ENCODE data around the gene PIN1.

Gene PIN1

DNA sequence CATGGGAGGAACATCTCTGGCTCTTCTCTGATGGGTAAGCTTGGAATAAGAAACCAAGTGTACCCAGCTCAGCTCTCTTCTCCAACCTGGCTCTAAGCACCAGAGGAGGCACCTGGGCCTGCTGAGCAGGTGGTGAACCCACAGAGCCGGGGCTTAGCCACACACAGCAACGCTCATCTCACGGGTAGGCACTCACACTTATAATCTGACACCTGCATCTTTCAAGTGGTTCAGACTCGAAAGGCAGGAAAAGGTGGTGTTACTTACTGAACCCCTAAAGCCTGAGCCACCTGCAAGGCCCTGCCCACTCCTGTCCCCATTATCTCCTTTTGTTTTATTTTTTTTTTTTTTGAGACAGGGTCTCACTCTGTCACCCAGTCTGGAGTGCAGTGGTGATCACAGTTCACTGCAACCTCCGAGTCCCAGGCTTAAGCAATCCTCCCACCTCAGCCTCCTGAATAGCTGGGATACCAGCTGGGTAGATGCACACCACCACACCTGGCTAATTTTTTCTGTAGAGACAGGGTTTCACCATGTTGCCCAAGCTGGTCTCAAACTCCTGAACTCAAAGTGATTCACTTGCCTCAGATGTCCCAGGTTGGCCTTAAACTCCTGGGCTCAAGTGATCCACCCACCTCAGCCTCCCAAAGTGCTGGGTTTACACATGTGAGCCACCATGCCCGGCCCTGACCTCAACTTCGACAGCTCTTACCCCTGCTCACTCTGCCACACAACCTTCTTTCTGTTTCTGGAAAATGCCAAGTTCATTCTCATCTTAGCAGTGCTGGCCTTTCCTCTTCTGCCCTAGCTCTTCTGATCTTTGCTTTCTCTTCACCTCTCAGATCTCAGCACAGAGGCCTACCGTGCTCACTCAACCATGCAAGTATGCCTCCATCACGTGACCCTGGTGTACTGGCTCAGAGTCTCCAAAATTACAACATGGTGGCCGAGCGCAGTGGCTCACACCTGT lies 26.0 kb upstream of the PIN1 start:
- TF ChIP-seq, protein P1, sequence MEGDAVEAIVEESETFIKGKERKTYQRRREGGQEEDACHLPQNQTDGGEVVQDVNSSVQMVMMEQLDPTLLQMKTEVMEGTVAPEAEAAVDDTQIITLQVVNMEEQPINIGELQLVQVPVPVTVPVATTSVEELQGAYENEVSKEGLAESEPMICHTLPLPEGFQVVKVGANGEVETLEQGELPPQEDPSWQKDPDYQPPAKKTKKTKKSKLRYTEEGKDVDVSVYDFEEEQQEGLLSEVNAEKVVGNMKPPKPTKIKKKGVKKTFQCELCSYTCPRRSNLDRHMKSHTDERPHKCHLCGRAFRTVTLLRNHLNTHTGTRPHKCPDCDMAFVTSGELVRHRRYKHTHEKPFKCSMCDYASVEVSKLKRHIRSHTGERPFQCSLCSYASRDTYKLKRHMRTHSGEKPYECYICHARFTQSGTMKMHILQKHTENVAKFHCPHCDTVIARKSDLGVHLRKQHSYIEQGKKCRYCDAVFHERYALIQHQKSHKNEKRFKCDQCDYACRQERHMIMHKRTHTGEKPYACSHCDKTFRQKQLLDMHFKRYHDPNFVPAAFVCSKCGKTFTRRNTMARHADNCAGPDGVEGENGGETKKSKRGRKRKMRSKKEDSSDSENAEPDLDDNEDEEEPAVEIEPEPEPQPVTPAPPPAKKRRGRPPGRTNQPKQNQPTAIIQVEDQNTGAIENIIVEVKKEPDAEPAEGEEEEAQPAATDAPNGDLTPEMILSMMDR (IDR thresholded peaks at IDR 0.05): no peak

DNA sequence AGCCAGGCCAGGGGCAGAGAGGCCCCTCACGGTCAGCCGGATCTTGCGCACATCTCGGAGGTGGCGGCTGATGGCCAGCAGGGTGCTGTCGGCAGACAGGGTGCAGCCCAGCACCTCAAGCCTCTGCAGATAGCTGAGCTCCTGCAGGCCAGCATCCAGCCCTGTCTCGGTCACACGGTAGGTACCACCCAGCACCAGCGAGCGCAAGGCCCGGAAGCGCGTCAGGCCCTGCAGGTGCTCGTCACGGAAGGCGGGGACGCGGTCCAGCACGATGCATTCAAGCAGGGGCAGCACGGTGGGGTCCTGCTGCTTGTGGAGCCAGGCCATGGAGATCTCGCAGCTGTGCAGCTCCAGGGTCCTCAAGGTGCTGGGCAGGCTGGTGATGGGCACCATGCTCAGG lies 24.0 kb upstream of the PIN1 start:
- TF ChIP-seq, protein P1 (IDR thresholded peaks at IDR 0.05): no peak

DNA sequence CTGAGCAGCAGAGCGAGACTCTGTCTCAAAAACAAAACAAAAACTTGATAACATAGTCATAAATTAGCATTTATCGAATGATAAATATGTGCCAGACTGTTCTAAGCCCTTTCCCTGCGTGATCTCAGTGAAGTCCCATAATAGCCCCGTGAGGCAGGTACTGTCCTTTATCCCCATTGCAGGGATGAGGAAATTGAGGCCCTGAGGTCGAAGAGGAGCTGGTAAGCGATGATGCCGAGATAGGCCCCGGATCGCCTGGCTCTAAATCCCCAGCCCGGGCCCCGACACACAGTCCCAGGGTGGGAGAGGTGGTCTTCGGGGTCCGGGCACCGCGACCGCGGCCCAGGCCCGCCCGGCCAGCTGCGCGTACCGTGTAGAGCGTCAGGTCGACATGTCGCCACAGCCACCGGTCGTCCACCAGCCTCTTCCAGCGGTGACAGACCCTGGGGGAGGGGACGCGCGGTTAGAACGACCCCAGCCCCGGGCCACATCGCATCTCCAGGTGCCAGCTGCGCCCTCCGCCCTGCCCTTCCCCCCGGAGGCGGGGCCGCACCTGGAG lies 16.9 kb upstream of the PIN1 start:
- TF ChIP-seq, protein P1 (IDR thresholded peaks at IDR 0.05): no peak

DNA sequence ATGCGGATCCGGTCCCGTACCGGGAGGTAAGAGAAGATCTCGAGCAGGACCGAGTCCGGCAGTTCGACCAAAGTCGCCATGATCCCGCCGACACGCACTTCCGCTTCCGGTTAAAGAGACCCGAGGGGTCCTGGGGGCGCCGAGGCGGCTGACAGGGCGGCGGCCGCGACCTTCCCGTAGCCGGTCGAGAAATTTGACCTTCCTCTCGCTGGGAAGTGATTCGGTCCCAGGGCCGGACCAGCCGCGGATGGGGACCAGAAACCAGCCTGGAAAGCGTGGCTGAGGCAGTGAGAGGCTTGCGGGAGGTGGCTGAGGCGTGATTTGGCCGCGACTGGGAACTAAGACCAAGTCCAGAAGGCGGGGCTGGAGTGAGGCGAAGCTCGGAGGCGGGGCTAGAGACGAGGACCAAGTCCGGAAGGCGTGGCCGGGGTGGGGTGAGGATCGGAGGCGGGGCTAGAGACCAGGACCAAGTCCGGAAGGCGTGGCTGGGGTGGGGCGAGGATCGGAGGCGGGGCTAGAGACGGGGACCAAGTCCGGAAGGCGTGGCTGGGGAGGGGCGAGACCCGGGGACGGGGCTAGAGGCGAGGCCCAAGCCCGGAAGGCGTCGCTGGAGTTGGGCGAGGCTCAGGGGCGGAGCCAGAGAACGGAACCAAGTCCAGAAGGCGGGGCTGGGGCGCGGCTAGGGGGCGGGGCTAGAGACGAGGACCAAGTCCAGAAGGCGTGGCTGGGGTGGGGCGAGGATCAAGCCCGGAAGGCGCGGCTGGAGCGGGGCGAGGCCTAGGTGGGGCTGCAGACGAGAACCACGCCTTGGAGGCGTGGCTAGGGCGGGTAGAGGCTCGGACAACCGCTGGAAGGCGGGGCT lies 16.2 kb upstream of the PIN1 start, which contains the start of gene FBXL12:
TSS of gene FBXL12 (minus strand) at position 346 of the 862 bp plus-strand sequence. CDS start at position 80, 266 bp downstream.
- TF ChIP-seq, protein P1 (IDR thresholded peaks at IDR 0.05): no peak

DNA sequence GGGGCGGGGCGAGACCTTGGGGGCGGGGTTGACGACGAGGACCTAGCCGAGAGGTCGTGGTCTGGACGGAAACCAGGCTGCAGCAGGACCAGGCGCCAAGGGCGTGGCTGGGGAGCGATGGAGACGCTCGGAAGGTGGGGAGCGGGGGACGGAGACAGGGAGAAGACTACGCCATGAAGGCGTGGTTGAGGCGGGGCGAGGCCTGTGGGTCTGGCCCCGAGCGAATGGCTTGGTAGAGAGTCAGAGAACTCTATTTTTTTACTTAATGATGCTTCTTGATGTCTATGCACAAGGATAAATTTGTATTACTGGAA lies 15.6 kb upstream of the PIN1 start:
- TF ChIP-seq, protein P1 (IDR thresholded peaks at IDR 0.05): no peak

DNA sequence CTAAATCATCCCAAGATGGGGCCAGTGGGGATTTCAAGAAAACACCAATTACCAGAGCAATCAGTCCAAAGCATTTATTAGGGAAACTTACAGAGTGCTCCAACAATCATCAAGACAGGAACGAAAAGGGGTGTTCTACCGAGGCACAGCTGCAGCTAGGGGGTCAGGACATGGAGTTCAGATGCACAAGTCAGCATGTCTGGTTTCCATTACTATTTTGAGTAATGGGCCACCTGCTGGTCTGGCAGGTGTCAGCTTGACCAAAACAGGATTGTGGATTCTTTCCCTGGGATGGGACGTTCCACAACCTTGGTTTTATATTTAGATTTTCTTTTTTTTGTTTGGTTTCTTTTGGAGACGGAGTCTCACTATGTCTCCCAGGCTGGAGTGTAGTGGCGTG lies 11.3 kb upstream of the PIN1 start:
- TF ChIP-seq, protein P1 (IDR thresholded peaks at IDR 0.05): no peak
